Lower lobe of right lung (tissue), 2 donors: ENCODE measurements around the gene LIN28A. TPM values are rescaled to one million over a fixed set of nuclear protein-coding genes. Genes with fewer than 3 reads are reported as not detected.

Experiments
- ATAC-seq, 2 donors: fragments of 200-7000 bp; cut with Tn5 transposase; one replicate each; pipeline ENCODE4 v1.9.1; 2020 to 2022; ENCODE audit warnings: mild to moderate bottlenecking in 2 of 2, moderate library complexity in 2 of 2
- DNase-seq: peaks from one replicate; pipeline ENCODE4 v3.0.0-alpha.2; 2020
- H3K27ac ChIP-seq: fragments of 200-600 bp; one replicate; pipeline ENCODE4 v1.8.0; 2022
- H3K27me3 ChIP-seq: fragments of 200-600 bp; one replicate; pipeline ENCODE4 v1.8.0; 2022; ENCODE audit warnings: low read depth
- H3K36me3 ChIP-seq: fragments of 200-600 bp; one replicate; pipeline ENCODE4 v1.8.0; 2022; ENCODE audit warnings: mild to moderate bottlenecking
- H3K4me1 ChIP-seq: fragments of 200-600 bp; one replicate; pipeline ENCODE4 v1.8.0; 2022
- H3K4me3 ChIP-seq: fragments of 200-600 bp; one replicate; pipeline ENCODE4 v1.8.0; 2022; ENCODE audit warnings: mild to moderate bottlenecking
- H3K9me3 ChIP-seq: fragments of 200-600 bp; one replicate; pipeline ENCODE4 v1.8.0; 2022
- intact Hi-C: fragments of 100-400 bp; cut with DNase I; formaldehyde crosslinking; loops from one replicate; pipeline ENCODE4 v1.11.0; 2022
- total RNA-seq: library from RNA; stranded (reverse); fragmentation: NEBNext Ultra II Directional; extraction: Animal tissue kit (Norgen Biotek cat#: 25700); gene quantifications from one replicate; pipeline ENCODE4 v1.2.1, GENCODE V29; 2021
- TF ChIP-seq, protein P1 (sequence below): fragments of 200-600 bp; IDR thresholded peaks from one replicate; pipeline ENCODE4 v1.8.0; 2022; ENCODE audit warnings: antibody characterized with exemption, mild to moderate bottlenecking
- donor health status: DM: no; HTN: yes; CAD: no; lungs with severe emphysema.

LIN28A gene
- total RNA-seq, 1 donor from 2014 or later, result not detected

DNA sequence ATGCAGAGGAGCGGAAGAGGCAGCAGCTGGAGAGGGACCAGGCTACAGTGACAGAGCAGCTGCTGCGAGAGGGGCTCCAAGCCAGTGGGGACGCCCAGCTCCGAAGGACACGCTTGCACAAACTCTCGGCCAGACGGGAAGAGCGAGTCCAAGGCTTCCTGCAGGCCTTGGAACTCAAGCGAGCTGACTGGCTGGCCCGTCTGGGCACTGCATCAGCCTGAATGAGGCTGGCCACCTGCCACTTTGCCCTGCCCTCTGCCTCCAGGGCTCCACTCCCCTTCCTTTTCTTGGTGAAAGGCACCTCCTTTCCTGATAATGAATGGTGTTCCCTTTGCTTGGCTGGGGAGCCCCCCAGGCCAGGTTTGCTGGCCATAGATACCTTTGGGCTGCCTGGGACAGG lies 58.3 kb downstream of the LIN28A start:
- H3K36me3 ChIP-seq, result peaks cover 48% of the 10 kb centered on the region
- intact Hi-C loops, result no loop called here
- H3K9me3 ChIP-seq, result no peaks in the 10 kb centered on the region
- no peak for DNase-seq
- H3K4me3 ChIP-seq, result no peak overlapping the region
- H3K4me1 ChIP-seq, result peaks cover 28% of the 10 kb centered on the region
- no peaks in the 10 kb centered on the region for H3K27me3 ChIP-seq
- no peak for ATAC-seq
- H3K27ac ChIP-seq, result no peak overlapping the region
- TF ChIP-seq, protein P1, sequence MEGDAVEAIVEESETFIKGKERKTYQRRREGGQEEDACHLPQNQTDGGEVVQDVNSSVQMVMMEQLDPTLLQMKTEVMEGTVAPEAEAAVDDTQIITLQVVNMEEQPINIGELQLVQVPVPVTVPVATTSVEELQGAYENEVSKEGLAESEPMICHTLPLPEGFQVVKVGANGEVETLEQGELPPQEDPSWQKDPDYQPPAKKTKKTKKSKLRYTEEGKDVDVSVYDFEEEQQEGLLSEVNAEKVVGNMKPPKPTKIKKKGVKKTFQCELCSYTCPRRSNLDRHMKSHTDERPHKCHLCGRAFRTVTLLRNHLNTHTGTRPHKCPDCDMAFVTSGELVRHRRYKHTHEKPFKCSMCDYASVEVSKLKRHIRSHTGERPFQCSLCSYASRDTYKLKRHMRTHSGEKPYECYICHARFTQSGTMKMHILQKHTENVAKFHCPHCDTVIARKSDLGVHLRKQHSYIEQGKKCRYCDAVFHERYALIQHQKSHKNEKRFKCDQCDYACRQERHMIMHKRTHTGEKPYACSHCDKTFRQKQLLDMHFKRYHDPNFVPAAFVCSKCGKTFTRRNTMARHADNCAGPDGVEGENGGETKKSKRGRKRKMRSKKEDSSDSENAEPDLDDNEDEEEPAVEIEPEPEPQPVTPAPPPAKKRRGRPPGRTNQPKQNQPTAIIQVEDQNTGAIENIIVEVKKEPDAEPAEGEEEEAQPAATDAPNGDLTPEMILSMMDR, result no peak

GRCh38 chr1:26469558-26469957 lies 58.9 kb downstream of the LIN28A start:
- TF ChIP-seq, protein P1, result no peak
- Histone ChIP-seq H3K4me1 (peaks cover 35% of the 10 kb centered on the region), H3K4me3 (no peak overlapping the region), H3K27me3 (no peaks in the 10 kb centered on the region), H3K27ac (no peak overlapping the region), H3K9me3 (no peaks in the 10 kb centered on the region), H3K36me3 (peaks cover 48% of the 10 kb centered on the region)
- no peak for ATAC-seq
- intact Hi-C loops, result no loop called here
- DNase-seq, result no peak

DNA sequence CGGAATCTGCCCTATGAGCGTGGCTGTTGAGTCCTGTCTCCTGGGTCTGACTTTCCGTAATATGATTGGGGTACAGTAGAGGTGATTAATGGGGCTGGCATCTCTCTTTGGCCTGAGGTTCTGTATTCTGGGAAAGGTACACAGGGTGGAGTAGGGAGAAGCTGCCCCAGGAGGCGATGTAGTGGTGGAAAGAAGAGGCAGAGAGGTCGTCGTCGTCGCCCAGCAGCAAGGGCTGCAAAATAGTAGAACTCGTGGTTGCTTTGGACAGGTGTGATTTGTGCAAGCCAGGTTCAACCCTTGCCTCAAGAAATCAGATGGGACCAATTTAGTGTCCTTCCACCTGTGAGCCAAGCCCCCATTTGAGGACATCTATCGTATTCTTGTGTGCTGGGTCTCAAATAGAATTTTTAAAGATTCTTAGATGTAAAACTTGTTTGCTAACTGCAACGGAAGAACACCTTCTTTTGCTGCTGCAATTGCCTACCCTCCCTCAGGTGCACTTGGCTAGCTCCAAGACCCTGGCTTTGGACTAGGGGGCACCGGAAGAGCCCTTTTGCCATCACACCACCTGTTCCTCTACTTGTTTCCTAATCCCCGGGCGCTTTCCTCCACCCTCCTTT lies 60.4 kb downstream of the LIN28A start:
- no peak for DNase-seq
- Histone ChIP-seq H3K27ac (peak overlapping the region; percentile 100), H3K4me3 (peak overlapping the region; percentile 99)

DNA sequence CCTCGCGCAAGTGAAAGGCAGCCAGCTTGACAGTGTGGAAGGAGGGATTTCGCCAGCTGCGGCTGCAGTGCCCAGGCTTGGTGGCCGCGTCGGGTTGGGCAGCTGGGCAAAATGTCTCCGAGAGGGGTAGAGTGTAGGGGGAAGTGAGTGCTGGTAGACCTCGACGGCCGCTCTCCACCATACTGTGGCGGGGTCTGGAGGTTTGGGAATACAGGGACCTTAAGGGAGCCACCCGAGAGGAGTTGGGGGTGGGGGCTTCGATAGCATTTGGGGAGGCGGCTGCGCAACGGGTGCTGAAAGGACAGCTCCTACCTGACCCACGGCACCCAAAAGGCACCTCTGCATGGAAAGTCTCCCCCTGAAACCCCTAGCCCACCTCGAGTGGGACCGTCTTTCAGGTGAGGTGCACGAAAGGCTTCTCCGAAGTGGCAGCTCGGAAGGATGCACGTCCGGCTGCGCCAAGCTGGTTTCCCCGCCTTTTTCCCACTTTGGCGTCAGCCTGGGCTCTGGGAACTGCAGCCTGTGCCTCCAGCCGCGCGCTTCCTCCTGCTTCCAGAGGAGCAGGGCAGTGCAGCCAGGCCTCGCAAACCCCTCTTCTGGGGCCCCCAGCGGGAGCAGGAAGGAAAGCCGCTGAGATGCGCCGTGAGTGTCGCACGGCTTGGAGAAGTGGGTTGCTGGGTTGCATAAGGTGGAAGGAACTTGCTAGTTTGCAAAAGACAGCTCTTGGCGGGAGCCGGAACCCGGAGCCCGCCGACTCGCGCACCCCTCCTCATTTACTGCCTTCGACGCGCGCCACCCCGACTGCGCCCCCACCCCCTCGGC lies 61.1 kb downstream of the LIN28A start:
- Histone ChIP-seq H3K4me1 (peaks cover 38% of the 10 kb centered on the region), H3K27ac (peak overlapping the region; percentile 100), H3K4me3 (peak overlapping the region; percentile 99), H3K27me3 (no peaks in the 10 kb centered on the region), H3K36me3 (peaks cover 42% of the 10 kb centered on the region), H3K9me3 (no peaks in the 10 kb centered on the region)
- peak; percentile 68 to 72 for ATAC-seq
- intact Hi-C loops, result no loop called here
- DNase-seq, result peak; percentile 90
- TF ChIP-seq, protein P1, result no peak

More for the DNA sequence above, 60.4 kb downstream of the LIN28A start:
- intact Hi-C loops, result no loop called here
- no peaks in the 10 kb centered on the region for H3K27me3 ChIP-seq
- no peak for ATAC-seq
- peaks cover 38% of the 10 kb centered on the region for H3K4me1 ChIP-seq
- TF ChIP-seq, protein P1, result no peak
- no peaks in the 10 kb centered on the region for H3K9me3 ChIP-seq
- peaks cover 42% of the 10 kb centered on the region for H3K36me3 ChIP-seq

GRCh38 chr1:26472320-26472900 lies 61.8 kb downstream of the LIN28A start, which contains the start of gene HMGN2:
HMGN2 (plus strand) TSS chr1:26472440; CDS start chr1:26472613, 173 bp downstream.
- Histone ChIP-seq H3K9me3 (no peaks in the 10 kb centered on the region), H3K27me3 (no peaks in the 10 kb centered on the region), H3K36me3 (peaks cover 42% of the 10 kb centered on the region), H3K4me3 (peak within 1 kb of the TSS; percentile 99), H3K4me1 (peaks cover 38% of the 10 kb centered on the region), H3K27ac (peak within 1 kb of the TSS; percentile 100)
- intact Hi-C loops, result no loop called here
- peak; percentile 93 for DNase-seq
- TF ChIP-seq, protein P1, result no peak
- peak; percentile 90 to 92 for ATAC-seq
